Activated effector memory CD4-positive, alpha-beta T cell treated with Interleukin-2 at 50 U/mL for 16 hours (primary cell): ENCODE data around the gene FSD2.
"Not testable (repeated sequence)": the region's sequence is repeated elsewhere in the genome, so short reads cannot be mapped to it uniquely, and the experiment has no call there.

Source experiments
- DNase-seq: peaks from one replicate; pipeline ENCODE4 v3.0.0-alpha.2; 2020

Gene FSD2

GRCh38 chr15:82830427-82831173, 24.7 kb upstream of the FSD2 start:
- no peak for DNase-seq

DNA sequence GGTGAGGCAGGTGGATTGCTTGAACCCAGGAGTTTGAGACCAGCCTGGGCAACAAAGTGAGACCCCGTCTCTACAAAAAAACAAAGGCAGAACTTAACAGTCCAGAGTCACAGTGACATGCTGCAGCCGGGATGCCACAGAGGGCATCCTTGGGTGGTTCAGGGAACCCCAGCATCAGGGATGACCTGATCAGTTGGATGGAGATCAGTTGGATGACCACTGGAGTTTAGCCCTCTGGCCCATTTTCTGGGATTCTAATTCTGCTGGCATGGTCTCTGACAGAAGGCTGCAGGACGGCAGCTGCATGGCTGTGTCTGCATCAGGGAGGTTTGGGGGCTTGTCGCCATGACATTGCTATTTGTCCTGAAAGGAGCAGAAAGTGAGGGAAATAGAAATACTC, 23.4 kb upstream of the FSD2 start:
- DNase-seq: no peak

DNA sequence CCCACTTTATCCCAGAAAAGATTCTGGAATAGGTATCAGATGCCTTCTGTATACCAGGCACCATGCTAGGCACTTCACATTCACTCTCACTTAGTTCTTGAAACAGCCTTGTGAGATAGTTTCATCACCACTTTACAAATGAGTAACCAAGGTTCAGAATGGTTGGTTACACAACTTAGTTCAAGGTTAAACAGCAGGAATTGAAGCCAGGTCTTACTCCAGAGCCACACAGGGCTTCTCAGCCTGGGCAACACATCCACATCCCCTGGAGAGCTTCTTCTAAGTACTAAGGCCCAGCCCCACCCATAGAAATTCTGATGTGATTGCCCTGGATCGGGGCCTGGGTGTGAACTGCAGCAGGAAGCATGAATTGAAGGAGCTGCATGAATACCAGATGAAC, 22.2 kb upstream of the FSD2 start:
- no peak for DNase-seq

GRCh38 chr15:82823049-82823448, 17.2 kb upstream of the FSD2 start:
- DNase-seq: no peak

GRCh38 chr15:82821851-82822250, 16.0 kb upstream of the FSD2 start:
- not testable (repeated sequence) for DNase-seq

GRCh38 chr15:82821396-82821795, 15.5 kb upstream of the FSD2 start:
- not testable (repeated sequence) for DNase-seq

- DNase-seq: no peak
Observed at GRCh38 chr15:82820128-82820527, 14.3 kb upstream of the FSD2 start.

DNA sequence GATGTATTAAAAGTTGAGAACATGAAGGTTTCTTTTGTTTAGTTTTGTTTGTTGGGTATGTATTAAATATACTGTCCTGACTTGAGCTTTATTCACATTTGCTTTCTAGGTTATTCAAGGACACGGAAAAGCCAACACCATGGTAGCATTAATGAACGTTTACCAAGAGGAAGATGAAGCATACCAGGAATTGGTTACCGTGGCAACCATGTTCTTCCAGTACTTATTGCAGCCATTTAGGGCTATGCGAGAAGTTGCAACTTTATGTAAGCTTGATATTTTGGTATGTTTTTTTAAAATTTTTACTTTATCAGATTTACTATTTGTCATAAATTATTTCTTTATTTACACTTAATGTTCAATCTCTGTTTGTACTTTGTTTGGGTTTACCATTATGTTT, 7.1 kb upstream of the FSD2 start:
- no peak for DNase-seq

DNA sequence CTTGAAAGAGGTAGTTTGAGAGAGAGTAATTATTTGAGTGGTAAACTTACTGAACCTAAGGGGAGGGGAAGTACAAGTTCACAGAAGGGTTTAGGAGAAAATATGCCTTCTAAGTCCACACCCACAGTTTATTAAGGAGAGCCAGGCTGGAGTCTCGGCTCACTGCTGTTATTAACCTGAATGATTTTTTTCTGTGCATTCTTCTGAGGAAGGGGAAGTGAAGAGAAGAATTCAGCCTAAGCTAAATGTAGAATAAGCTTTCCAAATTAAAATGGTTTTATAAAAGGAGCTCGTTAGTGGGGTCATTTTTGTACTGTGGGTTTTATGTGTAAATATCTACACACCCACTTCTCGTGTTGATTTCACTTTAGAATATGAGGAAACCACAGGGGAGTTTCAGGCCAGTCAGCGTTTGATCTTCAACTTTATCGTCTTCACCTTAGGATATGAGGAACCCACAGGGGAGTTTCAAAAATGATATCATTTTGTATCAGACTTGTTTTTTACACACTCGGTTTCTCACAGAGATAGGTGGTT, 5.1 kb upstream of the FSD2 start:
- peak; percentile 8 for DNase-seq

DNA sequence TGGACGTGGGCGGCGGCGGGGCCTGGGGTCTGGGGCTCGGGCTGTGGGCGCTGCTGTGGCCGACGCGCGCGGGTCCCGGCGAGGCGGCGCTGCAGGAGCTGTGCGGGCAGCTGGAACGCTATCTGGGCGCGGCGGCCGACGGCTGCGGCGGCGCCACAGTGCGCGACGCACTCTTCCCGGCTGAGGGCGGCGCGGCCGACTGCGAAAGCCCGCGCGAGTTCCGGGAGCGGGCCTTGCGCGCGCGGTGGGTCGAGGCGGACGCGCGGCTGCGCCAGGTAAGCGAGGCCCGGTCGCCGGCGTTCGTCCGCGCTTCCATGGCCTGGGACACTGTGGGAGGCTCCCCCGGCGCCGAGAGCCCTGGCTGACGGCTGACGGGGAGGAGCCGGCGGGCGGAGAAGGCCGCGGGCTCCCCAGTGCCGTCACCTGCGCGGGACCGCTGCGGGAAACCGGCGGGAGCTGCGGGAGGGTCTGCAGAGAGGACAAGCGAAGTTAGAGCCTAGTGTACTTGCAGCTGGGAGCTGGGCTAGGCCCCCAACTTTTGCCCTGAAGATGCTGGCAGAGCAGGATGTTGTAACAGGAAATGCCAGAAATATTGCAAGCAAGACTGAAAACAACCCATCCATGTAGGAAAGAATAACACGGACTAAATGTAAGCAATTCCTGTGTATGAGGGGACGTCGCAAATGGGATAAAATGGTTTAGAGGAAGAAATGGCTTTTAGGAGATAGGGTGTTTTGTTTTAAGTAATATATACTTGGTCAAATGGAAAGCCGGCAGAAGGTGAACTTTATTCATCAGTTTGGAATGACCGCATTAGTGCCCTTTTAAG, 4.4 kb upstream of the FSD2 start:
- DNase-seq: peak; percentile 26

DNA sequence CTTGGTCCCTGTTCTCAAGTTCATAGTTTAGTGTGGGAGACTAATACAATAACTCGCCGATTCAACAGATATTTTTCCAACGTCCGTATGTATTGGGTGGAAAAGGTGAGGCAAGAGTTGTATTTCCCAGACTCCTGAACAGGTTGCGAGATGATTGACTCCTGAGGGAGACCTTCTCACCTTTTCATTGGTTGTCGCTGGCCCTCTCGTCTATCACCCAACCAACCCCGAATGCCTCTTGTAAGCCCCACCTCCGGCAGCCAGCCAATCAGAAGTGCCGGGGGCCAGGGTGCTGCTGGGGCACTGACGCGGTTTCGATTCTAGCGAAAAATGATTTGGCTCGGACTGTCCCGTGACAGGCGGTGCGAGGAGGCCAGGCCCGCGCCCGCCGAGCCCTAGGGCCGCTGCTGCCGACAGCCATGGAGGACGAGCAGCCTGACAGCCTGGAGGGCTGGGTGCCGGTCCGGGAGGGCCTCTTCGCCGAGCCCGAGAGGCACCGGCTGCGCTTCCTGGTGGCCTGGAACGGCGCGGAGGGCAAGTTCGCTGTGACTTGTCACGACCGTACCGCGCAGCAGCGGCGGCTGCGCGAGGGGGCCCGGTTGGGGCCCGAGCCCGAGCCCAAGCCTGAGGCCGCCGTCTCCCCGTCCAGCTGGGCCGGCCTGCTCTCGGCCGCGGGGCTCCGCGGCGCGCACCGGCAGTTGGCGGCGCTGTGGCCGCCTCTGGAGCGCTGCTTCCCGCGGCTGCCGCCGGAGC, 3.6 kb upstream of the FSD2 start, which contains the start of gene WHAMM:
WHAMM (plus strand) TSS at position 321 of the 753 bp plus-strand sequence; CDS start at position 420, 99 bp downstream.
- DNase-seq: peak; percentile 92

DNA sequence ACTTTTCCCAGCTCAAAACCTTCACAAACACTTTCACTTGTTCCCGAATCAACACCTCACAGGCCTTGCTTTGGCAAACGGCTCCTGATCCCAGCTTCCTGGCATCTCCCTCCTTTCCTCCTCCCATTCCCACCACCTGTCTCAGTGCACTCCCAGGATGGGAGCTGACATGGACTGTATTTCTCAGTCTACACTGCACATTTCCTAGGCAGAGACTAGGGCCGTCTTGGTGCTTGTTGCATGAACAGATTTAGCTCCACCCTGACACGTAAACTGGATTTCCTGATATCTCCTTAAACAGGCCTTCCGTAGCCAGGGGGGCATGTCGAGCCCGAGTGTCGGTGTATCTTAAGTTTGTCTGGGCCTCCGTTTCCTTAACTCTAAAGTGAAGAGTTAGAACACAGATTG, 2.8 kb upstream of the FSD2 start:
- DNase-seq: no peak

GRCh38 chr15:82807920-82808633, 2.2 kb upstream of the FSD2 start:
- DNase-seq: no peak

GRCh38 chr15:82804575-82804949, 1.3 kb downstream of the FSD2 start:
- no peak for DNase-seq

DNA sequence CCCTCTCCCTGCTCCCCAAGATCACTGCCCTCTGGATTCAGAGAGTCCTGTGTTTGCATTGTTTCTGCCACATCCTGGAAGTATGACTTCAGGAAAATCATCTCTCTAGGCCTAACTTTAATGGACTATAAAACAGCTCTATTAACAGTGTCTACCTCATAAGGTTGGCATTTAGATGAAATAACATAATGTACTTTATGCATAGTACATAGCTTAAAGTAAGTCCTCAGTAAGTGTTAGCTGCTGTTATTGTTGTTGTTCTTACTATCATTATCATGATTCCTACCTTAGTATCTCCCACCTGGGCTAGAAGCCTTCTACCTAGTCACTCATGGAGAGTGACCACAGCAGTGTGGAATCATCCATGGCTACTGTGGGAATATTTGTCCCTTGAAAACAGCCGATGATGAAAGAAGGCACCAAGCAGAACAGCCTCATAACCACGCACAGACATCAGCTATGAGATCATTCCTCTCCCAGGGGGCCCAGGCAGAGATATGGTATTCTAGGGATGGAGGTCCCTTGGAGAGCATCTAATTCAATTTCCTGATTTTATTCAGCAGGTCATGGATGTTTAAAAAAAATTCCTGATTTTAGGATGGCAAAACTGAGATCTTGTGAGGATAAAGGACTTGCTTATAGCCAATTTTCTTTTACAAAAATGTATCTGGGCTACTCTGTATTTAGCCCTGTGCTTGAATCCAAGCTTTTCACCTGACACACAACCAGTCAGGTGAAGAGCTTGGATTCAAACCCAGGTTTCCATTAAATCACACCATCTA, 1.9 kb downstream of the FSD2 start:
- DNase-seq: no peak

DNA sequence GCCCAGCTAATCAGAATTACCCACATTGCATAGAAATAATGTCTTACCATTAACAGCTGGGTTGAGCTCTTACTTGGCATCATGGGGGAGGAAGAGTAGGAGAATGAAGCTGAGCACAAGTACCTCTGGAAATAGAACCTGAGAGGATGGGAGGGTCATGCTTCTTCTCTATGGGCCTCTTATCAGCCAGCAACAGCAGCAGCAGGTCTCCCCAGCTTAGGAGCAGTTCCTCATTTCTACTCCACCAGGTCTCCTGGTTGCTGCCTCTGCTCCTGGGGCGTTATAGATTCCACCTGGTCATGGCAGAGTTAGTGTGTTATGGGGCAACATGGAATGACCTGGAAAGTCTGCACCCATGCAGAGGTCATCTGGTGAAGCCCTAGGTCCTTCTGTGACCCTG, 3.4 kb downstream of the FSD2 start:
- no peak for DNase-seq

DNA sequence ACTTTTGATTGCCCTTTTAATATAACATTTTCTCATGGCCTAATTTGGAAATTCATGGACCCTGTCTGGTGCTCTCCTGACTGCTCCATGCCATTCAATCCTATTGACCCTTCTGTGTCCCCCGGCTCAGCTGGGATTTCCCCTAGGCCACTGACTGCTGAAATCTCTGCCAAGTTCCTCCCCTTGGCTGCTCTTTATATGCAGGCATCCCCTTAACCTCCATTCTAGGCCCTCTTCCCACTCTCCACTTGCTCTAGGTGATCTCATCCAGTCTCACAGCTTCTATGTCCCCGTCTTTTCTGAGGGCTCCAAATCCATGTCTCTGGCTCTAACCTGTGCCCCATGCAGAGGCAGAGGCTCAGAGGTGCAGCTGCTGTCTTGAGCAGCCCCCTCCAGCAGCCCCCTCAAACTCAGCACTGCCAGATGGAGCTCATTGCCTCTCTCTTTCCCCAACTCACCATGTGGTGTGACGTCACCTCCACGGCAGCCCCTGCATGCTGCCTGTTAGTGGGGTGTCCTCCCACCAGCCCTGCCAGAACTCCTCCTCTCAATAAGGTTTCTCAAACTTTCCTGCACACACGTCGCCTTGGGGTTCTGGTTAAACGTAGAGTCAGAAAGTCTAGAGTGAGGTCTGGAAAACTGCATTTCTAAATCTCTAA, 6.6 kb downstream of the FSD2 start:
- no peak for DNase-seq

DNA sequence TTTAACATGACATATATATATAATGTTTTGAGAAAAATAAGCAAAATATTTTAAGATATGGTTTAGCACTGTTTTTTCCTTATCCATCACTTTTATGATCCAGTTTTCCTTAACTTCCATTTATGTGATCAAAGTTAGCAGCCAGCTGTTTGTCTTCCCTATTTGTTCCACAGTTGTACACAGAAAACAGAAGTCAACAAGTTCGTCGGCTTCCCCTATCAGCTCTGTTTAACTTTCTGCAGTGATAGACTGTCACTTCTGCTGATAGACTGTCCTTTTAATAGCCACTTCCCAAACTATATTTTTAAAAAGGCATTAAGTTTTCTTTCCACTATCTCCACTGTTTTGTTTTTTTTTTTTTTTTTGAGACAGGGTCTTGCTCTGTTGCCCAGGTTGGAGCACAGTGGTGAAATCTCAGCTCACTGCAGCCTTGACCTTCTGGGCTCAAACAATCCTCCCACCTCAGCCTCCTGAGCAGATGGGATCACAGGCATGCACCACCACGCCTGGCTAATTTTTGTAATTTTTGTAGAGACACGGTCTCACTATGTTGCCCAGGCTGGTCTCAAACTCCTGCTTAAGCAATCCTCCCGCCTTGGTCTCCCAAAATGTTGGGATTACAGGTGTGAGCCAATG, 7.2 kb downstream of the FSD2 start:
- DNase-seq: no peak

DNA sequence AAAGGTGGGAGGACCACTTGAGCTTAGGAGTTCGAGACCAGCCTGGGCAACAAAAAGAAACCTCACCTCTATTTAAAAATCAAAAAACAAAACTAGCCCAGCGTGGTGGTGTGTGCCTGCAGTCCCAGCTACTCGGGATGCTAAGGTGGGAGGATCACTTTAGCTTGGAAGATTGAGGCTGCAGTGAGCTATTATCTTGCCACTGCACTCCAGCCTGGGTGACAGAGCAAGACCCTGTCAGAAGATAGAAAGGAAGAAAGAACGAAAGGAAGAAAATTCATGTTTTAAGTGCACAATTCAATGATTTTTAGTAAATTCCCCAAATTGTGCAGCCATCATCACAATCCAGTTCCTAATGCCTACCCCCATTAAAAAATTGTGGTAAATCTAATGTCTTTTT, 7.8 kb downstream of the FSD2 start:
- DNase-seq: no peak

- DNase-seq: no peak
Observed at GRCh38 chr15:82793737-82794136, 12.1 kb downstream of the FSD2 start.

- DNase-seq: no peak
Observed at GRCh38 chr15:82792068-82792467, 13.8 kb downstream of the FSD2 start.
